OCI-LY7 (cell line): ENCODE data around the gene BICDL2.

ENCODE experiments used
- EZH2phosphoT487 ChIP-seq: fragments of 200-600 bp; sonication (generic); IDR thresholded peaks from 2 replicates; pipeline ENCODE4 v1.6.1; 2018; ENCODE audit warnings: low read depth, borderline replicate concordance, mild to moderate bottlenecking, mixed run types, antibody characterized with exemption, low read length, moderate library complexity, mixed read lengths
- TF ChIP-seq, protein P1 (sequence below): fragments of 200-600 bp; sonication (generic); conservative IDR thresholded peaks from 2 replicates; pipeline ENCODE4 v1.5.1; 2014; ENCODE audit warnings: mild to moderate bottlenecking, antibody characterized with exemption, low read length, moderate library complexity, mixed read lengths

DNA sequence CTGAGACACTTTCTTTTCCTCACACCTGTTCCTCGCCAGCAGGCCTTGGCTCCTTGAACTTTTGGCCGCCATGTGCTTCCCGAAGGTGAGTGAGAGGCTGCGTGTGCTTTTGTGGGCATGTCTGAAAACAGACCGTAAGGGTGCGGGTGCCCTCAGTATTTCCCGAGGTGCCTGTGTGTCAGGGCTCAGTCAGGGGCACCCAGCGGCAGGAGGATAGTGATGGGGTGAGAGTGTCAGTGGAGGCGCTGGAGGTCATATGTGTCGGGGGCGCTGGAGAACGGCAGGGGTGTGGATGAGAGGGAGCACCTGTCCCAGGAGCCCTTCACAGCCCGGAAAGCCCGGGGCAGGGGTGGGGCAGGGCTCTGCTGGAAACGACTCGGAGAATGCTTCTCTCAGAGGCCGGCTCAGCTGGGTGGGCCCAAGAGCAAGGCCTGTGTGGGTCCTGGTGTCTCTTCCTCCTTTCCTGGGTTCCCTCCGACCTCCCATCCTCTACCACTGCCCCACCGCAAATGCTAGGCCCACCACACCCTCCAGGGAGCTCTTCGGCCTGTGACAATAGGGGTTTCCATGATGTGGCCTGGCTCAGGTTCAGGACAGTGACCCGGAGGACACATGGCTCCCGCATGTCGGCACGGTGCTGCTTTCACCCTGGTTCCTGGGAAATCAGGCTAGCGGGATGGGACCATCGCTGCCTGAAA, 29.1 kb upstream of the BICDL2 start:
- TF ChIP-seq, protein P1, sequence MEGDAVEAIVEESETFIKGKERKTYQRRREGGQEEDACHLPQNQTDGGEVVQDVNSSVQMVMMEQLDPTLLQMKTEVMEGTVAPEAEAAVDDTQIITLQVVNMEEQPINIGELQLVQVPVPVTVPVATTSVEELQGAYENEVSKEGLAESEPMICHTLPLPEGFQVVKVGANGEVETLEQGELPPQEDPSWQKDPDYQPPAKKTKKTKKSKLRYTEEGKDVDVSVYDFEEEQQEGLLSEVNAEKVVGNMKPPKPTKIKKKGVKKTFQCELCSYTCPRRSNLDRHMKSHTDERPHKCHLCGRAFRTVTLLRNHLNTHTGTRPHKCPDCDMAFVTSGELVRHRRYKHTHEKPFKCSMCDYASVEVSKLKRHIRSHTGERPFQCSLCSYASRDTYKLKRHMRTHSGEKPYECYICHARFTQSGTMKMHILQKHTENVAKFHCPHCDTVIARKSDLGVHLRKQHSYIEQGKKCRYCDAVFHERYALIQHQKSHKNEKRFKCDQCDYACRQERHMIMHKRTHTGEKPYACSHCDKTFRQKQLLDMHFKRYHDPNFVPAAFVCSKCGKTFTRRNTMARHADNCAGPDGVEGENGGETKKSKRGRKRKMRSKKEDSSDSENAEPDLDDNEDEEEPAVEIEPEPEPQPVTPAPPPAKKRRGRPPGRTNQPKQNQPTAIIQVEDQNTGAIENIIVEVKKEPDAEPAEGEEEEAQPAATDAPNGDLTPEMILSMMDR: no peak
- TF ChIP-seq EZH2phosphoT487: no peak
